Measurements from ENCODE around the gene TLE4.

DNA sequence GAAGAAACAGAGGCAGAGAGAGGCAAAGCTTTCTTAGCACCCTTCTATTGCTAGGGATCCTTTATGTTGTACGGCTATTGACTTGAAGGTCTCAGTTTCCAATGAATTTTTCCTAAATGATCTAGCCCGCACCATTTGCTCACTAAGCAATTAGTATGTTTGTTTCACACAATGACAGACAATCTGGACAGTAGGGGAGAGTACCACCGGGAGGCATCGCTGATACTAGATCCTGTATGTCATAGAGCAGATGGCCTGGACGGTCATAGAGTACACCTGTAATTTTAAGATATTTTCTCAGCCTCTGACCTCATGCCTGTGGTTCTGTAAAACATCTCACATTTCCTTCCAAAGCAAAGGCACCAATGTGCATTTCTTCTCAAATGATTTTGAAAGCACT, 194.3 kb downstream of the TLE4 start:
- TF ChIP-seq, protein P1, sequence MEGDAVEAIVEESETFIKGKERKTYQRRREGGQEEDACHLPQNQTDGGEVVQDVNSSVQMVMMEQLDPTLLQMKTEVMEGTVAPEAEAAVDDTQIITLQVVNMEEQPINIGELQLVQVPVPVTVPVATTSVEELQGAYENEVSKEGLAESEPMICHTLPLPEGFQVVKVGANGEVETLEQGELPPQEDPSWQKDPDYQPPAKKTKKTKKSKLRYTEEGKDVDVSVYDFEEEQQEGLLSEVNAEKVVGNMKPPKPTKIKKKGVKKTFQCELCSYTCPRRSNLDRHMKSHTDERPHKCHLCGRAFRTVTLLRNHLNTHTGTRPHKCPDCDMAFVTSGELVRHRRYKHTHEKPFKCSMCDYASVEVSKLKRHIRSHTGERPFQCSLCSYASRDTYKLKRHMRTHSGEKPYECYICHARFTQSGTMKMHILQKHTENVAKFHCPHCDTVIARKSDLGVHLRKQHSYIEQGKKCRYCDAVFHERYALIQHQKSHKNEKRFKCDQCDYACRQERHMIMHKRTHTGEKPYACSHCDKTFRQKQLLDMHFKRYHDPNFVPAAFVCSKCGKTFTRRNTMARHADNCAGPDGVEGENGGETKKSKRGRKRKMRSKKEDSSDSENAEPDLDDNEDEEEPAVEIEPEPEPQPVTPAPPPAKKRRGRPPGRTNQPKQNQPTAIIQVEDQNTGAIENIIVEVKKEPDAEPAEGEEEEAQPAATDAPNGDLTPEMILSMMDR (IDR thresholded peaks at IDR 0.05) = no peak
- no peak for TF ChIP-seq EZH2 (IDR thresholded peaks at IDR 0.05; ENCODE audit: borderline replicate concordance, insufficient read depth, low read depth, low read length, poor library complexity, severe bottlenecking)

All from B cell (primary cell).